ENCODE data around the gene GOLT1A.

The GOLT1A gene

GRCh38 chr1:204194080-204194479 lies 19.7 kb downstream of the GOLT1A start:
- no peak for DNase-seq (ENCODE audit: low spot score)
- FAIRE-seq = no peak

- FAIRE-seq (no peak), DNase-seq (ENCODE audit: low spot score) (no peak)
Measured at GRCh38 chr1:204192589-204193352, 21.0 kb downstream of the GOLT1A start.

- FAIRE-seq (no peak), DNase-seq (ENCODE audit: low spot score) (no peak)
Measured at GRCh38 chr1:204192046-204192445, 21.7 kb downstream of the GOLT1A start.

- no peak for FAIRE-seq
- DNase-seq (ENCODE audit: low spot score) = no peak
Measured at GRCh38 chr1:204191456-204191855, 22.3 kb downstream of the GOLT1A start.

GRCh38 chr1:204190212-204191211 lies 23.3 kb downstream of the GOLT1A start:
- FAIRE-seq = no peak
- no peak for DNase-seq (ENCODE audit: low spot score)

- no peak for DNase-seq (ENCODE audit: low spot score)
- FAIRE-seq = no peak
Measured at GRCh38 chr1:204188959-204189639, 24.7 kb downstream of the GOLT1A start.

GRCh38 chr1:204186597-204186996 lies 27.2 kb downstream of the GOLT1A start:
- DNase-seq (ENCODE audit: low spot score) (no peak), FAIRE-seq (no peak)

GRCh38 chr1:204181116-204181515 lies 32.7 kb downstream of the GOLT1A start:
- no peak for DNase-seq (ENCODE audit: low spot score)
- FAIRE-seq = no peak

GRCh38 chr1:204180133-204180532 lies 33.7 kb downstream of the GOLT1A start:
- no peak for FAIRE-seq
- DNase-seq (ENCODE audit: low spot score) = no peak

GRCh38 chr1:204178487-204179281 lies 35.1 kb downstream of the GOLT1A start:
- DNase-seq (ENCODE audit: low spot score) (no peak), FAIRE-seq (no peak)

GRCh38 chr1:204177133-204177532 lies 36.7 kb downstream of the GOLT1A start:
- FAIRE-seq (no peak), DNase-seq (ENCODE audit: low spot score) (no peak)

- no peak for DNase-seq (ENCODE audit: low spot score)
- no peak for FAIRE-seq
Measured at GRCh38 chr1:204176049-204176448, 37.7 kb downstream of the GOLT1A start.

- DNase-seq (ENCODE audit: low spot score) = no peak
- no peak for FAIRE-seq
Measured at GRCh38 chr1:204174958-204175357, 38.8 kb downstream of the GOLT1A start.

- no peak for FAIRE-seq
Measured at GRCh38 chr1:204172404-204173029, 41.3 kb downstream of the GOLT1A start.

GRCh38 chr1:204171751-204172178 lies 42.0 kb downstream of the GOLT1A start:
- FAIRE-seq (peak; percentile 79), DNase-seq (ENCODE audit: low spot score) (peak; percentile 89)

More at GRCh38 chr1:204172404-204173029, 41.3 kb downstream of the GOLT1A start:
- DNase-seq (ENCODE audit: low spot score) = no peak

GRCh38 chr1:204170494-204171155 lies 43.2 kb downstream of the GOLT1A start:
- FAIRE-seq = no peak

GRCh38 chr1:204169858-204170257 lies 43.9 kb downstream of the GOLT1A start:
- DNase-seq (ENCODE audit: low spot score) = no peak
- FAIRE-seq = no peak

More at GRCh38 chr1:204170494-204171155, 43.2 kb downstream of the GOLT1A start:
- DNase-seq (ENCODE audit: low spot score) = no peak

GRCh38 chr1:204167730-204168129 lies 46.1 kb downstream of the GOLT1A start:
- FAIRE-seq (no peak), DNase-seq (ENCODE audit: low spot score) (no peak)

- no peak for FAIRE-seq
Measured at GRCh38 chr1:204166219-204166618, 47.6 kb downstream of the GOLT1A start, which contains the start of gene REN. Gene REN (minus strand): TSS chr1:204166337. CDS start chr1:204166293, 44 bp downstream.

More at GRCh38 chr1:204166219-204166618, 47.6 kb downstream of the GOLT1A start, which contains the start of gene REN:
- no peak for DNase-seq (ENCODE audit: low spot score)

All from RCC 7860 (cell line).